Measurements from ENCODE around the gene INTS1. TPM values are rescaled to one million over a fixed set of nuclear protein-coding genes. Genes with fewer than 3 reads are reported as not detected.

Gene INTS1
- total RNA-seq, 2 donors from 2014 or later = 29.0 to 47.0 TPM

GRCh38 chr7:1461646-1462375 is 42.4 kb downstream of the INTS1 start:
- no peaks in the 10 kb centered on the region for H3K36me3 ChIP-seq
- no peak for TF ChIP-seq CTCF (IDR thresholded peaks at IDR 0.05)
- no peak overlapping the region for H3K4me3 ChIP-seq
- no peak for DNase-seq (ENCODE audit: low spot score)
- H3K27me3 ChIP-seq = no peaks in the 10 kb centered on the region
- no peaks in the 10 kb centered on the region for H3K9me3 ChIP-seq
- peaks cover 0 to 72% of the 10 kb centered on the region in 2 donors for H3K4me1 ChIP-seq
- peak overlapping the region; percentile 79 to 82 for H3K27ac ChIP-seq

GRCh38 chr7:1460821-1461645 is 43.2 kb downstream of the INTS1 start:
- peak; percentile 72 for DNase-seq (ENCODE audit: low spot score)
- no peak for TF ChIP-seq CTCF (IDR thresholded peaks at IDR 0.05)
- peaks cover 0 to 70% of the 10 kb centered on the region in 2 donors for H3K4me1 ChIP-seq

GRCh38 chr7:1459920-1460820 is 44.0 kb downstream of the INTS1 start:
- Histone ChIP-seq H3K27me3 (no peaks in the 10 kb centered on the region), H3K9me3 (no peaks in the 10 kb centered on the region), H3K4me1 (peaks cover 0 to 76% of the 10 kb centered on the region in 2 donors), H3K27ac (peak overlapping the region; percentile 79 to 82), H3K36me3 (no peaks in the 10 kb centered on the region), H3K4me3 (peak overlapping the region; percentile 43 to 95)
- no peak for TF ChIP-seq CTCF (IDR thresholded peaks at IDR 0.05)
- DNase-seq (ENCODE audit: low spot score) = peak; percentile 62

More at GRCh38 chr7:1460821-1461645, 43.2 kb downstream of the INTS1 start:
- Histone ChIP-seq H3K27ac (peak overlapping the region; percentile 79 to 82), H3K9me3 (no peaks in the 10 kb centered on the region), H3K4me3 (peak overlapping the region; percentile 4 to 95), H3K27me3 (no peaks in the 10 kb centered on the region), H3K36me3 (no peaks in the 10 kb centered on the region)

- no peaks in the 10 kb centered on the region for H3K27me3 ChIP-seq
- H3K36me3 ChIP-seq = no peaks in the 10 kb centered on the region
- H3K4me3 ChIP-seq = peak overlapping the region; percentile 91 to 95
- peak overlapping the region; percentile 79 to 84 for H3K27ac ChIP-seq
- peaks cover 0 to 83% of the 10 kb centered on the region in 2 donors for H3K4me1 ChIP-seq
- no peak for TF ChIP-seq CTCF (IDR thresholded peaks at IDR 0.05)
- peak; percentile 99 for DNase-seq (ENCODE audit: low spot score)
- no peaks in the 10 kb centered on the region for H3K9me3 ChIP-seq
Observed at GRCh38 chr7:1459512-1459892, 44.7 kb downstream of the INTS1 start.

GRCh38 chr7:1458683-1459511 is 45.3 kb downstream of the INTS1 start, which contains the start of gene MICALL2:
Gene MICALL2 (minus strand): TSS chr7:1459470. CDS start chr7:1459326, 144 bp downstream.
- no peaks in the 10 kb centered on the region for H3K27me3 ChIP-seq
- H3K4me3 ChIP-seq = peak within 1 kb of the TSS; percentile 91 to 95
- H3K36me3 ChIP-seq = no peaks in the 10 kb centered on the region
- no peak for TF ChIP-seq CTCF (IDR thresholded peaks at IDR 0.05)
- DNase-seq (ENCODE audit: low spot score) = peak; percentile 91
- H3K4me1 ChIP-seq = peaks cover 0 to 87% of the 10 kb centered on the region in 2 donors
- H3K27ac ChIP-seq = peak within 1 kb of the TSS; percentile 84 to 94
- no peaks in the 10 kb centered on the region for H3K9me3 ChIP-seq
